Spleen (tissue), 11 donors: ENCODE data around the gene DRG1. TPM values are rescaled to one million over a fixed set of nuclear protein-coding genes. Genes with fewer than 3 reads are reported as not detected.
"Not testable (repeated sequence)": the region's sequence is repeated elsewhere in the genome, so short reads cannot be mapped to it uniquely, and the experiment has no call there.

Experiments used
- DNase-seq: peaks from one replicate; pipeline ENCODE4 v3.0.0-alpha.2; 2020
- H3K27ac ChIP-seq, 8 donors: fragments of 200-600 bp; sonication (generic) in 7 of 8; 1 replicate in 4 of 8; 2 replicates in 4 of 8; pipeline versions ENCODE4 v1.5.0 to v1.8.0; 2016 to 2021; ENCODE audit warnings: inconsistent platforms in 4 of 8, mild to moderate bottlenecking in 4 of 8, moderate library complexity in 1 of 8
- H3K27me3 ChIP-seq, 7 donors: fragments of 200-600 bp; sonication (generic) in 6 of 7; replicated peaks in 1 of 7; 1 replicate in 4 of 7; 2 replicates in 3 of 7; pipeline versions ENCODE4 v1.5.0 to v1.8.0; 2016 to 2021; ENCODE audit warnings: inconsistent platforms in 3 of 7, mild to moderate bottlenecking in 1 of 7
- H3K36me3 ChIP-seq, 6 donors: fragments of 200-600 bp; sonication (generic) in 5 of 6; 1 replicate in 4 of 6; 2 replicates in 2 of 6; pipeline versions ENCODE4 v1.5.0 to v1.8.0; 2016 to 2021; ENCODE audit warnings: inconsistent platforms in 2 of 6
- H3K4me1 ChIP-seq, 6 donors: fragments of 200-600 bp; sonication (generic) in 5 of 6; 1 replicate in 3 of 6; 2 replicates in 3 of 6; pipeline versions ENCODE4 v1.5.0 to v1.8.0; 2016 to 2021; ENCODE audit warnings: inconsistent platforms in 3 of 6
- H3K4me3 ChIP-seq, 8 donors: fragments of 200-600 bp; sonication (generic) in 7 of 8; 1 replicate in 4 of 8; 2 replicates in 4 of 8; pipeline versions ENCODE4 v1.5.0 to v1.8.0; 2016 to 2021; ENCODE audit warnings: inconsistent platforms in 4 of 8, mild to moderate bottlenecking in 4 of 8, moderate library complexity in 2 of 8
- H3K9me3 ChIP-seq, 8 donors: fragments of 200-600 bp; sonication (generic) in 7 of 8; 1 replicate in 4 of 8; 2 replicates in 4 of 8; pipeline versions ENCODE4 v1.5.0 to v1.8.0; 2016 to 2021; ENCODE audit warnings: inconsistent platforms in 4 of 8
- CTCF ChIP-seq, 11 experiments: fragments of 200-600 bp in 7 of 11; fragments of 450-650 bp in 4 of 11; sonication (generic) in 4 of 11; IDR thresholded peaks in 8 of 11; conservative IDR thresholded peaks in 3 of 11; 1 replicate in 7 of 11; 2 replicates in 4 of 11; pipeline versions ENCODE4 v1.4.0 to v1.8.0; 2016 to 2021; ENCODE audit warnings: antibody characterized with exemption in 11 of 11, inconsistent platforms in 4 of 11, mild to moderate bottlenecking in 1 of 11
- POLR2A ChIP-seq, 3 donors: fragments of 450-650 bp; IDR thresholded peaks; one replicate each; pipeline ENCODE4 v1.5.1; 2017; ENCODE audit warnings: antibody characterized with exemption in 3 of 3, mild to moderate bottlenecking in 1 of 3
- POLR2AphosphoS5 ChIP-seq, 3 donors: sonication (generic); formaldehyde crosslinking; IDR thresholded peaks; one replicate each; pipeline ENCODE4 v1.5.1; 2017; ENCODE audit warnings: antibody characterized with exemption in 3 of 3
- WGBS, 5 donors: extraction: QIAGEN DNeasy Blood & Tissue Kit in 3 of 5; methylation state at CpG; one replicate each; pipeline versions ENCODE4 v1.1.5 to v1.1.7; 2013 to 2018; 5-methylcytosine and 5-hydroxymethylcytosine counted together
- intact Hi-C: fragments of 100-400 bp; cut with DNase I; formaldehyde crosslinking; loops from one replicate; pipeline ENCODE4 v1.15.0; 2023; ENCODE audit warnings: low total_unique reads
- polyA plus RNA-seq, 3 donors: library from polyadenylated mRNA; stranded (reverse); fragments of 200-250 nt; gene quantifications; one replicate each; pipeline ENCODE4 v1.2.1, GENCODE V29; 2013
- total RNA-seq, 7 donors: library from RNA; depleted of rRNA in 3 of 7; stranded (reverse); fragments of >200 nt in 3 of 7; fragmentation: NEBNext Ultra II Directional in 4 of 7; extraction: Animal tissue kit (Norgen Biotek cat#: 25700) in 4 of 7; gene quantifications; one replicate each; pipeline versions ENCODE4 v1.1.0 to v1.2.1, GENCODE V29; 2016 to 2021
- donor health status: healthy with polysubstance abuse.
- donor health status: DM: no; HTN: no; CAD: no; lungs with moderate emphysema.
- donor health status: DM: no; HTN: no; CAD: no.
- donor health status: Bipolar disorder and iron deficiency.
- donor health status: healthy.
- donor health status: DM: no; HTN: no; CAD: no.
- donor health status: DM: yes; HTN: yes; CAD: no.

DRG1 gene
- total and polyA plus RNA-seq, 10 donors, result 33.4 to 48.6 (median 39.2) TPM

- no peak for DNase-seq
- H3K36me3 ChIP-seq, result no peaks in the 10 kb centered on the region
- no peaks in the 10 kb centered on the region for H3K27me3 ChIP-seq
- TF ChIP-seq CTCF (IDR thresholded peaks at IDR 0.05 in 8 of 11, conservative IDR thresholded peaks at IDR 0.05 in 3 of 11) (no peak), POLR2AphosphoS5 (IDR thresholded peaks at IDR 0.05) (no peak), POLR2A (IDR thresholded peaks at IDR 0.05) (no peak)
- H3K27ac ChIP-seq, result no peak overlapping the region
- 78 to 91% (median 84%) methylated on average over 3 of the region's 3 CpGs for WGBS, 5 donors
- intact Hi-C loops, result no loop called here
- peaks cover 0 to 5% (median 0%) of the 10 kb centered on the region in 8 donors for H3K9me3 ChIP-seq
- no peak overlapping the region for H3K4me3 ChIP-seq
- peaks cover 0 to 13% (median 6%) of the 10 kb centered on the region in 6 donors for H3K4me1 ChIP-seq
These were observed 5.1 kb upstream of the DRG1 start for GRCh38 chr22:31394326-31394725.

GRCh38 chr22:31398231-31398630 is 1.2 kb upstream of the DRG1 start:
- intact Hi-C loops, result loop anchor here (5.0 kb wide), 1 partner anchor 51 kb away; the partner anchor contains the start of gene PATZ1
- no peak for TF ChIP-seq POLR2AphosphoS5 (IDR thresholded peaks at IDR 0.05)
- TF ChIP-seq CTCF (IDR thresholded peaks at IDR 0.05 in 8 of 11, conservative IDR thresholded peaks at IDR 0.05 in 3 of 11), result no peak
- no peak for TF ChIP-seq POLR2A (IDR thresholded peaks at IDR 0.05)

GRCh38 chr22:31400023-31400397 is 606 bp downstream of the DRG1 start:
- 1 to 8% (median 4%) methylated on average over 11 of the region's 11 CpGs for WGBS, 5 donors
- peak overlapping the region; percentile 73 to 91 (median 84) for H3K27ac ChIP-seq
- intact Hi-C loops, result no loop called here

More at GRCh38 chr22:31398231-31398630, 1.2 kb upstream of the DRG1 start:
- H3K4me3 ChIP-seq, result no peak overlapping the region
- DNase-seq, result no peak
- WGBS, 5 donors, result 63 to 82% (median 70%) methylated on average over 5 of the region's 5 CpGs
- H3K9me3 ChIP-seq, result peaks cover 0 to 5% (median 0%) of the 10 kb centered on the region in 8 donors
- H3K4me1 ChIP-seq, result peaks cover 9 to 48% (median 22%) of the 10 kb centered on the region in 6 donors
- no peaks in the 10 kb centered on the region for H3K27me3 ChIP-seq
- peak overlapping the region in 1 of 8 donors; percentile 89 for H3K27ac ChIP-seq
- H3K36me3 ChIP-seq, result peaks cover 0 to 23% (median 9%) of the 10 kb centered on the region in 6 donors

DNA sequence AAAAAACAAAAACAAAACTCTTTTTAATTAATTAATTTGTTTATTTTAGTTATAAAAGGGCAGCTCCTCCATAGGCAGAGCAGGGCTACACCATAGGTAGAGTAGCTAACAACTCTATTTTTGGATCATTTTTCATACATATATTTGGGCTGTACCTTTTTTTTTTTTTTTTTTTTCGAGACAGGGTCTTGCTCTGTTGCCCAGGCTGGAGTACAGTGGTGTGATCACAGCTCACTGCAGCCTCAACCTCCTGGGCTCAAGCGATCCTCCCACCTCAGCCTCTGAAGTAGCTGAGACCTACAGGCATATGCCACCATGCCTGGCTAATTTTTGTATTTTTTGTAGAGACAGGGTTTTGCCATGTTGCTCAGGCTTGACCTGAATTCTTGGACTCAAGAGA is 2.9 kb downstream of the DRG1 start:
- intact Hi-C loops, result not testable (repeated sequence)

More at GRCh38 chr22:31400023-31400397, 606 bp downstream of the DRG1 start:
- DNase-seq, result no peak
- H3K27me3 ChIP-seq, result no peaks in the 10 kb centered on the region
- H3K4me1 ChIP-seq, result peaks cover 9 to 48% (median 22%) of the 10 kb centered on the region in 6 donors
- TF ChIP-seq POLR2AphosphoS5 (IDR thresholded peaks at IDR 0.05) (no peak), POLR2A (IDR thresholded peaks at IDR 0.05) (no peak), CTCF (IDR thresholded peaks at IDR 0.05 in 8 of 11, conservative IDR thresholded peaks at IDR 0.05 in 3 of 11) (no peak)
- peak overlapping the region; percentile 64 to 96 (median 81) for H3K4me3 ChIP-seq
- no peaks in the 10 kb centered on the region for H3K9me3 ChIP-seq
- peaks cover 0 to 41% (median 27%) of the 10 kb centered on the region in 6 donors for H3K36me3 ChIP-seq

More for the DNA sequence above, 2.9 kb downstream of the DRG1 start:
- not testable (repeated sequence) for H3K27ac ChIP-seq, H3K9me3 ChIP-seq, H3K27me3 ChIP-seq, DNase-seq, H3K4me3 ChIP-seq
- WGBS, 5 donors, result 85 to 92% (median 89%) methylated on average over 2 of the region's 2 CpGs
- peaks cover 0 to 65% (median 48%) of the 10 kb centered on the region in 6 donors for H3K36me3 ChIP-seq
- peaks cover 9 to 48% (median 22%) of the 10 kb centered on the region in 6 donors for H3K4me1 ChIP-seq
